HG02642 (cell line): ENCODE results near the gene CADM4.
A peak's percentile ranks its signal among the peaks of the same experiment; 100 is the strongest.
"Not testable (repeated sequence)": the region's sequence is repeated elsewhere in the genome, so short reads cannot be mapped to it uniquely, and the experiment has no call there.

ENCODE experiments used
- ATAC-seq: cut with Tn5 transposase; IDR thresholded peaks from one replicate; pipeline ENCODE4 v1.9.1; 2021; ENCODE audit warnings: mild to moderate bottlenecking; ENCODE audit not compliant: unreplicated experiment, poor library complexity

CADM4 gene

DNA sequence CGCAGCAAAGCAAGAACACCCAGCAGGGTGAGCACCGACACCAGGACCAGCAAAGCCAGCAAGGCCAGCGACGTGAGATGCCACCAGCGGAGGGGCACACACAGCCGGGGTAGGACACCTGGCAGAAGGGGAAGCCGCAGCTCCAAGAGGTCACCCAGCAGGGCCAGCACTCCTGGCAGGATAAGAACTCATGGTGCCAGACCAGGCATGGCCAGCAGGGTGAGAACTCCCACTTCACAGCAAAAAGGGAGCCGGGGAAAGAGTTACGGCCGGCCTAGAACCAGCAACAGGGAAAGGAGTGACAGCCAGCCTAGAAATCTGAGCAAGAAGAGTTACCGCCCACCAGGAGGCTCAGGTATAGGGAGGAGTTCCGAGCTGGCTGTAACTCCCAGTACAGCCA lies 27.3 kb downstream of the CADM4 start:
- ATAC-seq = no peak

DNA sequence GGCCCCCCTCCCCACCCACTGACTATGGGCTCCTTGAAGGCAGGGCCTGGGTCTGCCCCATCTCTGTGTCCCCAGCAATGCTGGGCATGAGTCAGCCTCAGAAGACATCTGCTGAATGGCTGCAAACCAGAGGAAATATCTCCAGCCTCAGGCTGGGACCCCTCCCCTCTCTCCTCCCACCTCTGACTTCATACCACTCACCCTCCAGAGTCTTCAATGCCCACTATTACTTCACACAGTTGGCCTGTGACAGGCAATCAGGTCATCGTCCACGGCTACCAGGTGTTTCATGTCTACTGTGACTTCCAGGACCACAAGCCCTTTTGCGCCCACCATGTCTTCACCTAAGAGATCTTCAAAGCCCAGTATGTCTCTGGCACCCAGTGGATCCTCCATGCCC lies 27.9 kb downstream of the CADM4 start, which contains the start of gene SRRM5:
Gene SRRM5, plus strand, starts transcription at position 301 of the 400 bp plus-strand sequence. Its CDS starts 34 bp downstream, at position 335.
- no peak for ATAC-seq

DNA sequence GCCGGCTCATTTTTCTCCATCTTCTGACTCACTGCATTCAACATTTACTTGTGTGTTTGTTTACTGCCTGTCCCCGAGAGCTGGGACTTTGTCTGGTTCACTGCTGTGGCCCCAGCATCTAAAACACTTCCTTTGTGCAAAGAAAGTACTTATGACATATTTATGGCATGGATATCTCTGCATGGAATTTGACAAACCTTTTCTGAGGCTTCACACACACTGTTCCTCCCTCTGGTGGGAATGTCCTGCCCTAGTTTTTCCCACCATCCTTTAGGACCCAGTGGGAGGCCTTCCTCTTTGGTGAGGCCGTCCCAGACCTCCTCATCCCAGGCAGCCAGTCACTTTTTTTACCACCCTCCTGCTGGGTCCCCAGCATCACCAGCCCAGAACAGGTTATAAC lies 29.2 kb downstream of the CADM4 start:
- no peak for ATAC-seq

DNA sequence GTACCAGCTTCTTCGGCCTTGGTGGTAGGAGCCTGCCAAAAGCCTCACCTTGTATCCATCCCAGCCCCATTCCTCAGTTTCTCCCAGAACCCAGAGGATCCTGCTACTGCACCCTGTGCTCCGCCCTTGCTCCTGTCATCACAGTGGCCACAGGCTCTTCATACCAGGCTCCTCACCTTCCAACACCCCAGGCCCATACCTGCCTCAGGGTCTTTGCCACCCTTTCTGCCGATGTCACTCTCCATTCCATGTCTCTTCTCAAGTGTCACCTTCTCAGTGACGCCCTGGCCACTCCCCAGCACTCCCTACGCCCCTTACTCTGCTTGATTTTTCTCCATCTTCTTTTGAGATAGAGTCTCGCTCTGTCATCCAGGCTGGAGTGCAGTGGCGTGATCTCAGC lies 29.8 kb downstream of the CADM4 start:
- ATAC-seq = no peak

DNA sequence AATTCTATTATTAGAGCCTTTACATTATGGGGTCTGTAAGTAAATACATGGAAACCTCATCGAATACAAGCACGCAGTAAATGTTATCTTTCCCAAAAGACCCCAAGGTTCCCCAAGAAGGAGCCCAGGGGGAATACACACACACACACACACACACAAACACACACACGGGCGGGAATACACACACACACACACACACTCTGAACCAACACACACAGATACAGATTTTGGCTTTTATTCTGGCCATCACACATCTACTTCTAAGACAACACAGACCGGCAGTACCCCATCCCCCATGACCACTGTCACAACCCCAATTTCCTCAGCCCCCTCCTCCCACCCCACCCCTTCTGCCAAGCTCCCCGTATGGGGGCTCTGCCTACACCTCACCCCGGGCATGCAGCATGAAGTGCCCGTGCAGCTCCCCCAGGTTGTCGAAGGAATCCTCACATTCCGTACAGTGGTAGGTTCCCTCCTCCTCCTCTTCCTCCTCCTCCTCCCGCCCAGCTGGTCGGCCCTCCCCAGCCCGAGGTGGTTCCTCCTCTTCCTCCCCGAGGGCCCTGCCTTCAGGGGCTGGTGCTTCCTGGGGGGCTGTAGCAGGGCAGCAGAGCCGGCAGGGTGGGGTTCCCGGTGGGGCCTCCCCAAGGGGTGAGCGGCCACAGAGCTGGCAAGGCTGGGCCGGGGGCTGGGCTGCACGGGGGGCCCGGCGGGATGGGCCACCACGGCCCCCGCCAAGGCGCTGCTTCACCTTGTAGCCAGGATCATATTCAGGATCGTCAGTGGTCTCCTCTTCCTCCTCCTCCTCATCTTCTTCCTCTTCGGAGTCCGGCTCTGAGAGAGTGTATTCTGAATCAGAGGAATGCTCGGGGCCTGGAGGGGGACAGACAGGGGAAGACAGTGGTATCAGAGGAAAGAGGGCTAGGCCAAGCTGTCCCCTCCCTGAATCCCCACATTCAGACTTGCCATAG lies 32.1 kb downstream of the CADM4 start:
- ATAC-seq = no peak

DNA sequence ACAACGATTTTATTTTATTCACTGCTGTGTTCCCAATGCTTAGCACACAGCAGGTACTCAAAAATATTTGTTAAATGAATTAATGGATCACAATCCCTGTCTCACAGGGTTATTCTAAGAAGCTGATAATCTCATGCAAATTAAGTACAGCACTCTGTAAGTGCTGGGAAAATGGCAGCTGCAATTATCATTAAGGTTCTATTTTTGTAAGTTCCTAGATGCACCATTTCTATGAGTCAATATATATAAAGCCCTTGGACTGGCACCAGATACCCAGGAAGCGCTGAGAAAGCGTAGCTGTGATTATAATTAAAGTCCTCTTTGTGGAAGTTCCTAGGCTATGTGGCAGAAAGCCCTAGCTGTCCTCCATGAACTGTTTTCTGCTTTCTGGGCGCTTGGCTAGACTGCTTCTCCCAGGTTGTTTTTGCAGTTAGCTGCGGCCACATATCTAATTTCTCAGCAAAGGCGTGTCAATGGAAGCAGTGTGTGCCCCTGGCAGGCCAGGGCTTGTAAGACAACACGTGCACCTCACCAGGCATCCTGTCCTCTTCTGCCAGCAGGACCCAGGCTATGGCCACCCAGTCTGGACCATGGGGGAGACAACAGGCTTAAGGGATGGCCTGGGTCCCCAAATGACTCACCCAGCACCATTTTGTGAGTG lies 33.0 kb downstream of the CADM4 start:
- ATAC-seq = no peak

DNA sequence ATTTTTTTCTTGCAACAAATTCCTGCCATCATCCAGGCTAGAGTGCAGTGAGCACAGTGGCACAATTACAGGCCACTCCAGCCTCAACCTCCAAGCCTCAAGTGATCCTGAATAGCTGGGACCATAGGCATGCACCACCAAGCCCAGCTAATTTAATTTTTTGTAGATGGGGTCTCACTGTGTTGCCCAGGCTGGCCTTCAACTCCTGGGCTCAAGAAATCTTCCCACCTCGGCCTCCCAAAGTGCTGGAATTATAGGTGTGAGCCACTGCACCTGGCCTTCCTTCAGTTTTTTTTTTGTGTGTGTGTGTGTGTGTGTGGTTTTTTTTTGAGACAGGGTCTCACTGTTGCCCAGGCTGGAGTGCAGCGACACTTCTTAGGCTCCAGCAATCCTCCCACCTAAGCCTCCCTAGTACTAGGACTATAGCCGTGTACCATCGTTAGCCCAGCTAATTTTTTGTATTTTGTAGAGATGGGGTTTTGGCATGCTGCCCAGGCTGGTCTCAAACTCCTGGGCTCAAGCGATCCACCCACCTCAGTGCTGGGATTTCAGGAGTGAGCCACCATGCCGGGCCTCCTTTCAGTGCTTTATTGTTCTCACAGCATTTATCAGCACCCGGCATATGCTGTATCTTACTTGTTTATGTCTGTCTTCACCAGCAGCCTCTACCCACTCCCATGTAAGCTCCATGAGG lies 33.6 kb downstream of the CADM4 start:
- ATAC-seq = no peak

DNA sequence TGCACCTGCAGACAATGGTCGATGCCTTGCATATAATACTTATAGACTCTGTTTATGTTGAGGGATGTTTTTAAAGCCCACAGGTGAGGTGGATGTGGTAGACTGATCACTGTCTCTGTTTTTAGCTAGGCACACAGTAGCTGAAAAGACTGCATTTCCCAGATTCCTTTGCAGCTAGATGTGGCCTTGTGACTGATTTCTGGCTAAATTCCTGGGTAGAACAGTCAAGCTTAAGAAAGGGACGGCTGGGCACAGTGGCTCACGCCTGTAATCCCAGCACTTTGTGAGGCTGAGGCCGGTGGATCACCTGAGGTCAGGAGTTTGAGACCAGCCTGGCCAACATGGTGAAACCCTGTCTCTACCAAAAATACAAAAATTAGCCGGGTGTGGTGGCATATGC lies 39.3 kb downstream of the CADM4 start:
- ATAC-seq = not testable (repeated sequence)

DNA sequence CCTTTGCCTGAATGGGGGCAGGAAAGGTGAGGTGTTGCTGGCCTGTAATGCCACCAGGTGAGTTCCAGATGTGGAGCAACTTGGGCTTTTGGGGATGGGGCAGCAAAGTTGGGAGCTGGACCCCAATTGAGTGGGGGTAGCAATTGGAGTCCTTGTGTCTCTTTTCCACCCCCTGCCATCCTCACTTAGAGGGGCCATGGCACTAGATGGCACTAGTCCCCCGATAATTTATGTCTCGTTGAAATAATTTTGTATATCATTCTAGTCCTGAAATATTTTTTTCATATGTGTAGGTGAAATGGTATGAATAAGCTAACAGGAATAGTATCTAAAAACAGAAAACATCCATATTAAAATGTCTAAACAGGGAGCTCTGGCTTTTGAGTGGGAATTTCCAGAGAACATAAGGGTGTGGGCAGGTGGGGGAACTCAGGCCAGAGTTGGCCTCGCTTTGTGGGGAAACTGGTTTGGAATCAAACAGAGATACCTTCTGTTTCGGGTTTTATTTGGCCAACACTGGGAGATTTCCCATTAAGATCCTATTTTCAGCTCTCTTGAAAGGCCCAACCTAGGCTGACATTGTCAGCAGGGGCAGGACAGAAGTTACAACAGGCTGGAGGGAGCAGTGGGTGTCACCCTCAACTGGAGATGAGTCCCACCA lies 39.9 kb downstream of the CADM4 start:
- no peak for ATAC-seq

DNA sequence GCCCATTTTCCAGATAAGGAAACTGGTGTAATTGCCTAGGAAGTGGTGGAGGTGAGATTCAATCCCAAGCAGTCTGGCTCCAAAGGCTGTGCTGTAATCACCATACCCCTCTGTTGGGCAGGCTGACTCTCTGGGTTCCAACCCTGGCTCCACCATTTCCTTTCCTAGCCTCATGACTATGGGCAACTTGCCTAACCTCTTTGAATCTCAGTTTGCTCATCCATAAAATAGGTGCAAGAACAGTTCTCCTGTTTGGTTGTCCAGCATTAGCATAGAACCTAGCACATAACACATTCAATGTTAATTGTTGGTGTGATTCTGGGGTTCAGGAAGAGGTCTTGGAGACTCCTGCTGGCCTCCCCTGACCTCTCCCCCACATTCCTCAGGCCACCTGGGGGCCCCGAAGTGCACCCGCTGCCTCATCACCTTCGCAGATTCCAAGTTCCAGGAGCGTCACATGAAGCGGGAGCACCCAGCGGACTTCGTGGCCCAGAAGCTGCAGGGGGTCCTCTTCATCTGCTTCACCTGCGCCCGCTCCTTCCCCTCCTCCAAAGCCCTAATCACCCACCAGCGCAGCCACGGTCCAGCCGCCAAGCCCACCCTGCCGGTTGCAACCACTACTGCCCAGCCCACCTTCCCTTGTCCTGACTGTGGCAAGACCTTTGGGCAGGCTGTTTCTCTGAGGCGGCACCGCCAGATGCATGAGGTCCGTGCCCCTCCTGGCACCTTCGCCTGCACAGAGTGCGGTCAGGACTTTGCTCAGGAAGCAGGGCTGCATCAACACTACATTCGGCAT lies 41.0 kb downstream of the CADM4 start:
- no peak for ATAC-seq

DNA sequence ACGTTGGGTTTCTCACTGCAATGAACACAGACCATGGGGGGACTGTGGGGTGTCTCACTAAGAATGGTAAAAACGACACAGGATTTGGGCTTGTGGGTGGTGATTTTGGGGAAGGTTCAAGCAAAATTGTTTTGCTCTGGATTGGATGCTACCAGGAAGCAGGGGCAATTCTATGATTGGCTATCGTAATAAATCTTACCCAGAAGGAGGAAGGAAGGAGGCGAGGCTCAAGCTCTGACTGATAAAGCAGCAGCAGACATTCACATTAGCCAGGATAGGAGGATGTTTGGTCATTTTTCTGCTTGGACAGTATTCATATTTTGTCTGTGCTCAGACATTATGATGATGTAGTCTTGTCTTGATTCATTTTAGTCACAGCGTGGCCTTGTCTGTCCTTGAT lies 41.8 kb downstream of the CADM4 start:
- ATAC-seq = no peak

DNA sequence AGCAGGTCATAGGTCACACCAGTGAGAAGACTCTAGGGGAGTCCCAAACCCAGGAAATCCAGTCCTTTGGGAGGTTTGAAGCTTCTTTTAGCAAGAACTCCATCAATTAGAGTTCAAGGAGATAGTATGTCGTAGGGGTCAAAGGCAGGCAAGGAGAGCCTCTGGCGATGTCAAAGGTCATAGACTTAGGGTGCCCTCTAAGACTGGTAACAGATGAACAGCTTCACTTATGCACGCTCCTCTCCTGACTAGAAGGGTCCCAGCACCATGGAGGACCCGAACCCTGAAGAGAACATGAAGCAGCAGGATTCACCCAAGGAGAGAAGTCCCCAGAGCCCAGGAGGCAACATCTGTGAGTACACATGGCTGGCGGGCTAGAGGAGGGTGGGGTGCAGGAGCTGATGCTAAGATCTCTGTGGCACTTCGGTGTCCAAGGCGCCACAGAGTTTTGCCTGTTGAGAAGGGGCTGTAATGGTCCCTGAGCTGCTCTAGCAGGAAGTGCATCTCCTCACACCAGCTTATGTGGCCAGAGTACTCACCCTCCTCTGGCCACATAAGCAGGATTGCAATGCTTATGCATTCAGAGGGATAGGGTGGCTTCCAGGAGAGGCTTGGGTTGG lies 42.7 kb downstream of the CADM4 start:
- ATAC-seq = no peak

DNA sequence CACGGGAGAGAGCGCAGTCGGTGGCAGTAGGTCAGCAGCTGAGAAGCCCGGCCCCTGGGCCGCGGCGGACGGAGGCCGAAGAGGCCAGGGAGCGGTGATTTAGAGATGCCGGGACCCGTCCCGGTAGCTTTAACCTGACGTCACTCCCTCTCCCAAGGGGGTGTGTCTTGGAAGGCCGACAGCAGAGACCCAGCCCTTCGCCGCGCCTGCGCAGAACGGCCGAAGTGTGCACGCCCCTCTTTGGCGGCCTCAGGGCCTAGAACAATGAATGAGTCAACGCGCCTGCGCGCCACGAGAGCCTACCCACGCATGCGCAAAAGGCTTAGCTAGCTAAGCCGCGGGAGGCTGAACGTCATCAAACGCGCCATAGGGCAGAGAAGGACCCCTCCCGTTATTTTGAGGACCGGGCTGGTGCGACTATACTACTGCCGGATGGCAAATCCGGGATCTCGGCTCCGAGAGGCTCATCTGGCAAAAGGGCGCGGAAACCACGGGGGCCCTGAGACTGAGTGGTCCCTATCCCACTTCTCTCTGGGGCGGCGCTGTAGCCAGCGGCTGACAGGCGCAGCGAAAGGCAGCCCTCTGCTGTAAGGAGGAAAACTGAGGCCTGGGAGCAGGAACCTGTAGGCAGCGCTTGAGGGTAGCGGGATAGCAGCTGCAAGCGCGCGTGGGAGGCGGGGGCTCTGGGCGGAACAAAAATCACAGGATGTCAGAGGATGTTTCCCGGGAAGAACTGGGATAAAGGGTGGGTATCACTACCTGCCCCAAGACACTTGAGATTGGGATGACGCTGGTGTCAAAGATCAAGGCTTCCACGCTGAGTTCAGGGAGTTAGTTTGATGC lies 43.4 kb downstream of the CADM4 start, which contains the start of the genes IRGQ and ZNF576:
Gene IRGQ, minus strand, starts transcription at position 136 of the 843 bp plus-strand sequence. CDS start 796 bp downstream, outside the sequence.
Gene ZNF576, plus strand, starts transcription at position 597 of the 843 bp plus-strand sequence. CDS start 514 bp downstream, outside the sequence.
- peak; percentile 86 for ATAC-seq

DNA sequence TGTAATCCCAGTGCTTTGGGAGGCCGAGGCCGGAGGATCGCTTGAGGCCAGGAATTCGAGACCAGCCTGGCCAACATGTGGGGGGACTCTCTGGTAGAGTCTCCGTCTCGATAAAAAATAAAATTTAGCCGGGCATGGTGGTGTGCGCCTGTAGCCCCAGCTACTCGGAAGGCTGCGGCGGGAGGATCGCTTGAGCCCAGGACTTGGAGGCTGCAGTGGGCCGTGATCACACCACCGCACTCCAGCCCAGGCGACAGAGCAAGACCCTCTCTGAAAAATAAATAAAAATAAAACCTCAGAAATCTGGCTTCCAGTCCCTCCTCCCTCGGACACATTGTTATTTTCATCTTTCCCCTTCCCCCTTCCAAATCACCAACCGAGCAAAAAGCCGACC lies 44.0 kb downstream of the CADM4 start:
- peak; percentile 3 for ATAC-seq

DNA sequence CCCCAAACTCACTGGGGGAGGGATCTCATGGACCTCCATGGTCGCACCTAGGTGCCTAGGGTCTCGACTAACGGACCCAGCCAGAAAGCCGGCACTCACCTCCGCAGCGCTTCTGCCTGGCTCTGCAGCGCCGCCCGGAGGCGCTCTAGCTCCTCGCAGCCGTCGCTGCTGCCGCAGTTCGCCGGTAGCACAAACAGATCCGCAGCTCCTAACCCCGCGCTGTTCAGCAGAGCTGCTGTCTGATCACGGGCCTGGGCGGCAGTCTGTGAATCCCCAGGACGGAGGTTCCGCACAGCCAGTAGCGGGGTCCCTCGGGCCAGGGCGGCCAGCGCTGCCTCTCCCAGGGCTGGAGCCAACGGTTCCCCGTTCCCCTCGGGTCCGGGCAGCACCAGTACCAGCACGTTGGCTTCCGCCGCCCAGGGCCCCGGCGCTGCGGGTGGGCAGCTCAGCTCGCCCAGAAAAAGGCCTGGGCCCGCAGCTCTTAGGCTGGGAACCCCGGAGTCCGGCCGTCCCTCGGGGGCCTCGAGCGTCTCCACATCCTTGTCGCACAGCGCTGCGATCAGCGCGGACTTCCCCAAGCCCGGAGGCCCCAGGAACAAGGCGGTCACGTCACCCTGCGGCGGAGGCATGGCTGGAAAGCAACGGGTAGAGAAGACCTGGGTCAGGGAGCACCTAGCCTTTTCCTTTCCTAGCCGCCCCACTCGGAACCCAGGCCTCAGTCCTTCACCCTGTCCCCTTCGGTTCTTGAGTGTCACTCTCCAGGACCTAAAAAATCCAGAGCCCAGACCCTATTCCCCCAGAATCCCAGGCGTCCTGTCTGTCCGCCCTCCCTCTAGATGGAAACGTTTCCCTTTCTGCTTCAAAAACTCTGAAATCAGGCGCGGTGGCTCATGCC lies 44.7 kb downstream of the CADM4 start:
- ATAC-seq = no peak

DNA sequence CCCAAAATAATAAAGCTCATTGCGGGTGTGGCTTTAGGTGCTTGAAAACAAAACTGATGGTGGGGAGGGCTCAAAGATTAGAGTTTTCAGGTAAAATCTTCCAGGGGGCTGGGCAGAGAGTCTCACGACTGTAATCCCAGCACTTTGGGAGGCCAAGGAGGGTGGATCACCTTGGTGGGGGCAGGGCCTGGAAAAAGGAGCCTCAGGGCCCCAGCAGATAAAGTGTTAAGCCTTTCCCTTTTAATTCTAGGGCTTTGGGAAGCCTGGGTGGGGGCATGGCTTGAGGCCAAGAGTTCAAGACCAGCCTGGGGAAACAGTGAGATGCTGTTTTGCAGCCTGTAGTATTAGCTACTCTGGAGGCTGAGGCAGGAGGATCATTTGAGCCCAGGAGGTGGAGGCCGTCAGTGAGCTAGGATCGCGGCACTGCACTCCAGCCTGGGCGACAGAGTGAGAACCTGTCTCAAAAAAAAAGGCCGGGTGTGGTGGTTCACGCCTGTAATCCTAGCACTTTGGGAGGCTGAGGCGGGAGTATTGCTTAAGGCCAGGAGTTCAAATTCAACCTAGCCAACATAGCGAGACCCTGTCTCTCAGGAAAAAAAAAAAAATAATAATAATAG lies 45.5 kb downstream of the CADM4 start:
- ATAC-seq = no peak
